NOMO-1 treated with dmso at 0.1 percent for 144 hours (cell line): Measurements from ENCODE around the gene MYO7A.

Source experiments
- DNase-seq: peaks from one replicate; lab custom pipeline; 2025; ENCODE audit not compliant: unreplicated experiment; lab: John Stamatoyannopoulos, UW

Gene MYO7A

GRCh38 chr11:77212314-77213007 is 84.4 kb downstream of the MYO7A start:
- DNase-seq: no peak

- no peak for DNase-seq
These were observed 85.1 kb downstream of the MYO7A start for GRCh38 chr11:77213029-77213579.

- DNase-seq: no peak
These were observed 85.8 kb downstream of the MYO7A start for GRCh38 chr11:77213589-77214428.

GRCh38 chr11:77214557-77214956 is 86.5 kb downstream of the MYO7A start:
- no peak for DNase-seq

DNA sequence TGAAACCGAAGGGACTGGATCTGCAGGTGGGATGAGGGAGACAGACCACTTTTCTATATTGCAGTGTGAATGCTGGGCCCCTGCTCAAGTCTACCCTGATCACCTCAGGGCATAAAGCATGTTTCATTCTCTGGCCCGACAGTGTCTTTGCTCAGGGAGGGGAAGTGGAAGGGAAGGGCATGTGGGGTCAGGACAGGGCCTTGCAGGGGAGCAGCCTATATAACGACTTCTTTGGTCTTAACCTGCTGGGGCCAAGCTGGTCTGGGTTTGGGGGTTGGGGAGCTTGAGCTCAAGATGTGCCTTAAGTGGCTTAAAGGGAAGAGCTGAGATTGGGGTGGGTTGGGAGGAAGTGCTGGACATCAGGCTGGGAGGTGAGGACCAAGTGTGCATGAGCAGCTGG is 87.1 kb downstream of the MYO7A start:
- no peak for DNase-seq

- DNase-seq: no peak
These were observed 89.1 kb downstream of the MYO7A start for GRCh38 chr11:77217156-77217555.

DNA sequence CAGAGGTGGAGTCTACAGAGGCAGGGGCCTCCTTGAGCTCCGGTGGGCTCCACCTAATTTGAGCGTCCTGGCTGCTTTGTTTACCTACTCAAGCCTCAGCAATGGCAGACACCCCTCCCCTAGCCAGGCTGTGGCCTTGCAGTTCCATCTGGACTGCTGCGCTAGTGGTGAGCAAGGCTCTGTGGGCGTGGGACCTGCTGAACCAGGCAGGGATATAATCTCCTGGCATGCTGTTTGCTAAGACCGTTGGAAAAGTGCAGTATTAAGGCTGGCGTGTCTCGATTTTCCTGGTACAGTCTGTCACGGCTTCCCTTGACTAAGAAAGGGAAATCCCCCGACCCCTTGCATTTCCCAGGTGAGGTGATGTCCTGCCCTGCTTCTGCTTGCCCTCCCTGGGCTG is 95.8 kb downstream of the MYO7A start:
- no peak for DNase-seq

GRCh38 chr11:77230878-77231605 is 103.0 kb downstream of the MYO7A start:
- DNase-seq: no peak

GRCh38 chr11:77231800-77232199 is 103.8 kb downstream of the MYO7A start:
- DNase-seq: no peak

- no peak for DNase-seq
These were observed 104.2 kb downstream of the MYO7A start for GRCh38 chr11:77232242-77232641.

DNA sequence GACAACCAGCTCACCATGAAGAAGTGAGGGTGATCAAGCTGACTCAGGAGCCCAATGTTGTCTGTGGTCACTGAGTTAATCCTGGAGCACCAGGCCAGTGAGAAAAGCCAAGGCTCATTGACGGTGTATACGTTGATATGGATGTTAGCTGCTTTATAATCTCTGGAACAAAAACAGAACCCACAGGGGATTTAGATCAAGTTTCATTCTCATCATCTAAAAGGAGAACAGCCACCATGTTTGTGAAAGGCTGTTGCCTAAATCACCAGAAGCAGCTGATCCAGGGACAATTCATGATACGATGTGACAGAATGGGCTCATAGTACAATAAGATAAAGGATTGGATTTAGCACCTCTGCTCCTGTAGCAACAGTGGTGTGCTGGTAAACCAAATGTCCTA is 105.0 kb downstream of the MYO7A start:
- DNase-seq: no peak

GRCh38 chr11:77236901-77237300 is 108.9 kb downstream of the MYO7A start:
- DNase-seq: no peak

GRCh38 chr11:77244277-77245027 is 116.4 kb downstream of the MYO7A start:
- DNase-seq: no peak

DNA sequence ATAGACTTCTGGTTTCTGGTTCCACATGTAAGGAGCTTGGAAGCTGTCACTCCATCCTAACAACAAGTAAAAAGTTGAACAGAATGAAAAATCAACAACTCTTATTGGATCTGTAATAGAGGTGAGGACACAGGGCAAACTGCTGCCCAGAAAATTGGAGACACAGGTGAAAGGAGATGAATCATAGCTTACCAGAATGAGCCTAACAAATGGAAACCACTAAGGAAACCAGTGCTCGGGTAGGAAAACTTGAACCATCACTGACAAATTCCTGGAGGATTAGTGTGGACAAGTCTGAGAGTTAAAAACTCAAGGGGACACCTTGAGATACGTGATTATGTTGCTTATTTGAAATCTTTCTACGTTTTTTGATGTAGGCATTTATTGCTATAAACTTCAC is 121.4 kb downstream of the MYO7A start:
- DNase-seq: no peak

GRCh38 chr11:77250881-77251640 is 123.0 kb downstream of the MYO7A start:
- no peak for DNase-seq

- DNase-seq: no peak
These were observed 124.7 kb downstream of the MYO7A start for GRCh38 chr11:77252555-77253270.

GRCh38 chr11:77253690-77254089 is 125.6 kb downstream of the MYO7A start:
- DNase-seq: no peak

DNA sequence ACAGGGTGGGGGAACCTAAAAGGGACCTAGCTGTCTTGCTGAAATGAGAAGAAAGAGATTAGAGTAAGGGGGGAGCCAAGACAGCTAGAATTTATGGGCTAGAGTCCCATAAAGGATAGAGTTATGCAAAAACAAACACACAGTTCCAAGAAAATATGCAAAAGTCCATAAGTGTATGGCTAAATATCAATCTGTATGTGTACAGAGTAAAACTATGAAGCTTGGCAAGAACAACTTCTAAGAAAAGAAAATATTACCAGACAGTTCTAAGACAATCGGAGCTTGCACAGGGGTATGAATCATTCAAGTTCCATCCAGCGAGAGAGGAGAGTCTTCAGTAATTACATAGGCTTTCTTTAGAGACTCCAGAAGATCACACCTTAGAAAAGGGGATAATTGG is 131.6 kb downstream of the MYO7A start:
- no peak for DNase-seq

DNA sequence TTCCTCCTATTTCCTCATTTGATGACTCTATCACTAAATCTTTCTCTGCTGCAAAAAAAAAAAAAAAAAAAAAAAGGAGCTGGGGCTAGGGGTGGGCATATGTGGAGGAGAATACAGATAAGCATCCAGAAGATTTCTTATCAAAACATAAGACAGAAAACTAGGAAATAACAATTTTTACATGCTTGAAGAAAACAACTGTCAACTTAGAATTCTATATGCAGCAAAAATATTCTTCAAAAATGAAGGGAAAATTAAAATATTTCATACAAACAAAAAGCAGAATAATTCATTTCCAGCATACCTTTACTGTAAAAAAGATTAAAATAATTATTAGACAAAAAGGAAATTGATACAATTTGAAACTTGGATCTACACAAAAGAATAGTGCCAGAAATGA is 134.8 kb downstream of the MYO7A start:
- no peak for DNase-seq
